ENCODE data around the gene VOPP1. TPM values are rescaled to one million over a fixed set of nuclear protein-coding genes. Genes with fewer than 3 reads are reported as not detected.

The VOPP1 gene
- total RNA-seq, 6 experiments from 2014 or later = 15.8 to 30.3 (median 23.2) TPM

DNA sequence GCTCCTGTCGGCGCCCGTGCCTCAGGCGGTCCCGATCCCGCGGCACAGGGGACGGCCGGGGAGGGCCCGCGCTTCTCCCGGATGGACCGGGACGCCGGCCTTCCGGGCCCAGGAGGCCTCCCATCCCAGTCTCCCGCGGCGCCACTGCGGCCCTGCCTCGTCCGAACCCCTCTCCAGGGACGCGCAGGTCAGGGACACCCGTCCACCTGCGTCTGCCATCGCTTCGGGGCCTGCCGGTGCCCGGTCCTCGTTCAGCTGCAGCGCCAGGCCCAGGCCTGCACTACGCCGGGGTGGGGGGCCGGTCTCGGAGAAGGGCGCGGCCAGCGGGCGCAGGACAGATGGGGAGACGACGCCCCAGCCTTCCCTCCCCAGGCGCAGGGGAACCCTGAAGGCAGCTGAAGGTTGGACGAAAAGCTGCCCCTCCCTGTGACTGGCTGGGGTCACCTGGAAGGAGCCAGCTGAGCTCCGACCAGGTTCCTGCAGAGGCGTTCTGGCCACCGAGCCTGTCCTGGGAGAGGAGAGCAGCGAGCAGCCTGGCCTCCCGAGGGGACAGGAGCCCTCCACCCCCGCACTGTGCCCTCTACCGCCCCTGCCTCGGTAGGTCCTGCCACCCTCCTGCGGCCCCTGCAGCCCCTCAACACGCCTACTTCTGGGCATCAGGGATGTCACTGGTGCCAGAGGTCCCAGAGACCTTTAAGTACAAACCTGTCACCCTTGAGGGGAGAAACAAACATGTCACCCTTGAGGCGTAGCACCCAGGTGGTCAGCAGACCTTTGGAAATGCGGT, 122.9 kb downstream of the VOPP1 start:
- TF ChIP-seq POLR2A (IDR thresholded peaks at IDR 0.05) = no peak
- TF ChIP-seq, protein P1, sequence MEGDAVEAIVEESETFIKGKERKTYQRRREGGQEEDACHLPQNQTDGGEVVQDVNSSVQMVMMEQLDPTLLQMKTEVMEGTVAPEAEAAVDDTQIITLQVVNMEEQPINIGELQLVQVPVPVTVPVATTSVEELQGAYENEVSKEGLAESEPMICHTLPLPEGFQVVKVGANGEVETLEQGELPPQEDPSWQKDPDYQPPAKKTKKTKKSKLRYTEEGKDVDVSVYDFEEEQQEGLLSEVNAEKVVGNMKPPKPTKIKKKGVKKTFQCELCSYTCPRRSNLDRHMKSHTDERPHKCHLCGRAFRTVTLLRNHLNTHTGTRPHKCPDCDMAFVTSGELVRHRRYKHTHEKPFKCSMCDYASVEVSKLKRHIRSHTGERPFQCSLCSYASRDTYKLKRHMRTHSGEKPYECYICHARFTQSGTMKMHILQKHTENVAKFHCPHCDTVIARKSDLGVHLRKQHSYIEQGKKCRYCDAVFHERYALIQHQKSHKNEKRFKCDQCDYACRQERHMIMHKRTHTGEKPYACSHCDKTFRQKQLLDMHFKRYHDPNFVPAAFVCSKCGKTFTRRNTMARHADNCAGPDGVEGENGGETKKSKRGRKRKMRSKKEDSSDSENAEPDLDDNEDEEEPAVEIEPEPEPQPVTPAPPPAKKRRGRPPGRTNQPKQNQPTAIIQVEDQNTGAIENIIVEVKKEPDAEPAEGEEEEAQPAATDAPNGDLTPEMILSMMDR (IDR thresholded peaks at IDR 0.05) = no peak
- Histone ChIP-seq H3K27me3 (no peaks in the 10 kb centered on the region), H3K9me3 (no peaks in the 10 kb centered on the region), H3K4me1 (no peaks in the 10 kb centered on the region), H3K36me3 (no peaks in the 10 kb centered on the region), H3K27ac (no peak overlapping the region), H3K4me3 (no peak overlapping the region)
- intact Hi-C loops (cut with DNase I) = no loop called here
- 100% methylated on average over 1 of the region's 56 CpGs for WGBS (ENCODE audit: insufficient coverage, low coverage, low lambda C conversion rate, missing lambda C conversion rate)
- ATAC-seq = peak in 1 of 4 donors; percentile 22
- no peak for DNase-seq

DNA sequence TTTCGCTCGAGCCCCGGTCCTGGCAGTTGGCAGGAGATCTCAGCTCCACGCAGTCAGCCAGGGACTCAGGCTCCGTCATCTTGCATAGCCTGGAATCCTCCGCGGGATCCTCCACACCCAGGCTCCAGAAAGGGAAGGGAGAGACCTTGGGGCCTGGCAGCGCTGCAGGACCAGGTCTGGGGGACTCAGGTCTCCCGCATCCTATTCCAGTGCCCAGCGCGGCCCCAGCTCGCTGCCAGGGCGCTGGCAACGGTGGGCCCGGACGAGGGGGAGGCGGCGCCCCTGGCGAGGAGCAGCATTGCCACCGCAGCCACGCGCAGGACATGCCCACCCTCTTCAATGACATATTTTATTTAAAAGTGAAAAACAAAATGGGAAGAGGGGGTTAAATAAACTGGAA, 123.8 kb downstream of the VOPP1 start:
- Histone ChIP-seq H3K27me3 (no peaks in the 10 kb centered on the region), H3K4me3 (no peak overlapping the region), H3K36me3 (no peaks in the 10 kb centered on the region), H3K27ac (no peak overlapping the region), H3K4me1 (no peaks in the 10 kb centered on the region), H3K9me3 (no peaks in the 10 kb centered on the region)
- WGBS (ENCODE audit: insufficient coverage, low coverage, low lambda C conversion rate, missing lambda C conversion rate) = 48% methylated on average over 6 of the region's 22 CpGs
- intact Hi-C loops (cut with DNase I) = no loop called here
- ATAC-seq (no peak), DNase-seq (no peak)
- TF ChIP-seq POLR2A (IDR thresholded peaks at IDR 0.05) = no peak
- TF ChIP-seq, protein P1 (IDR thresholded peaks at IDR 0.05) = no peak

DNA sequence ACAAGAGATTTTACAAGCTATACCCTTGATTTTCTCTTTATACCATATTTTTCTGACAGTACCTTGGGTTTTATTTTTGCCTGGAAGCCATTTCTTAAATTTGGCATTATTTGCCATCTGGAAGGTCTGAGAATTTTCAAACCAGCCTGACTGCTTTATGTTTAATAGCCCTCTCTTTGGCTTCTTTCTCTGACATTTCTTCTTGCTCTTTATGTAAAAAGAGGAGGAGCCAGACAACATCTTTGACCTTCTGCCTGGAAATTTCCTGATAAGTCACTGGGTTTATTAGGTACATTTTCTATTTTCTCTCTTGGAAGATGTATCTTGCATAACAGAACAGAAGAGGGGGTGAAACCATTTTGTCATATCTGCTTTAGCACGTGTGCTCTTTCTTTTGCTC, 127.5 kb downstream of the VOPP1 start:
- TF ChIP-seq POLR2A (IDR thresholded peaks at IDR 0.05) = no peak
- TF ChIP-seq, protein P1 (IDR thresholded peaks at IDR 0.05) = no peak
- no peaks in the 10 kb centered on the region for H3K9me3 ChIP-seq
- intact Hi-C loops (cut with DNase I) = no loop called here
- no peaks in the 10 kb centered on the region for H3K4me1 ChIP-seq
- DNase-seq (no peak), ATAC-seq (no peak)
- H3K27me3 ChIP-seq = no peaks in the 10 kb centered on the region
- no peaks in the 10 kb centered on the region for H3K36me3 ChIP-seq
- H3K27ac ChIP-seq = no peak overlapping the region
- H3K4me3 ChIP-seq = no peak overlapping the region
- 44% methylated on average over 1 of the region's 1 CpG for WGBS (ENCODE audit: insufficient coverage, low coverage, low lambda C conversion rate, missing lambda C conversion rate)

DNA sequence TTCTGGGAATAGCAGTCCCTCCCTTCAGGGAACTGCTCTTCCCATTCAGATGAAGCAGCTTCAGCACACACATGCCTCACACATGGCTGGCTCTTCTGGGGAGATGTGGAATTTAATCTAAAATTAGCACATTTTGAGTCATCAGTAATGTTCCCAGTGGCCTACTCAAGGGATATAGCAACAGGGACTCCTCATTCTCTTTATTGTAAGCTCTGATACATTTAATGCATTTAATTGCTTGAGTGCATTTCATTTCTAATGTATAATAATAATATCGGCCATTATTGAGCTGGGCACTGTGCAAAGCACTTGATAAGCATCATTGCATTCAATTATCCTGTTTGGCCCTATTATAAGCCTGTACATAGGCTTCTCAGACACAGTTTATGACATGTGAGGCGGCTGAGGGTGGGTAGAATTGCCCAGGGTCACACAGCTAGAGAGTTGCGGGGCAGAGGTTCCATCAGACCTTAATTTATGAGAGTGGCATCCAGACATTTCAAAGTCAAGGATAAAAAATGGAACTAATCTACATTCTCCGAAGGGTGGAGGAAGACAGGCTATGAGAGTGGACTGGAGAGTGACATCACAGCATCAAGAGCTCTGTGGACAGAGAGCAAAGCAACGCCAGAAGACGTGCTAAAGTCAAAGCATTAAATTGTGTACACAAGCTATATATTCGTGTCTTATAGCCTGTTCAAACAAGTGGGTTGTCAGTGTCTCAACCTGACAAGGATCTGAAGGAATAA, 130.4 kb downstream of the VOPP1 start:
- TF ChIP-seq POLR2A (IDR thresholded peaks at IDR 0.05) = no peak
- TF ChIP-seq, protein P1 (IDR thresholded peaks at IDR 0.05) = no peak
- 84% methylated on average over 6 of the region's 7 CpGs for WGBS (ENCODE audit: insufficient coverage, low coverage, low lambda C conversion rate, missing lambda C conversion rate)
- no peaks in the 10 kb centered on the region for H3K9me3 ChIP-seq
- H3K4me1 ChIP-seq = no peaks in the 10 kb centered on the region
- ATAC-seq = no peak
- no peak overlapping the region for H3K4me3 ChIP-seq
- no peaks in the 10 kb centered on the region for H3K27me3 ChIP-seq
- H3K27ac ChIP-seq = no peak overlapping the region
- intact Hi-C loops (cut with DNase I) = no loop called here
- no peak for DNase-seq
- no peaks in the 10 kb centered on the region for H3K36me3 ChIP-seq

Measured in right lobe of liver (tissue), 6 donors.